GM23248 (cell line): ENCODE results near the gene PHACTR2. TPM values are rescaled to one million over a fixed set of nuclear protein-coding genes. Genes with fewer than 3 reads are reported as not detected.
A peak's percentile ranks its signal among the peaks of the same experiment; 100 is the strongest.
"Not testable (repeated sequence)": the region's sequence is repeated elsewhere in the genome, so short reads cannot be mapped to it uniquely, and the experiment has no call there.

Experiments
- DNase-seq: peaks from one replicate; pipeline ENCODE4 v3.0.0-alpha.2; 2015
- H2AFZ ChIP-seq: fragments of 200-600 bp; sonication (generic); 2 replicates; pipeline ENCODE4 v1.6.1; 2016; ENCODE audit warnings: antibody characterized with exemption
- H3F3A ChIP-seq: fragments of 200-600 bp; sonication (generic); 2 replicates; pipeline ENCODE4 v1.6.1; 2016; ENCODE audit warnings: mild to moderate bottlenecking, antibody characterized with exemption, mixed run types; ENCODE audit not compliant: insufficient read depth
- H3K27ac ChIP-seq: fragments of 200-600 bp; sonication (generic); 2 replicates; pipeline ENCODE4 v1.5.1; 2016; ENCODE audit warnings: mild to moderate bottlenecking
- H3K27me3 ChIP-seq: fragments of 200-600 bp; sonication (generic); replicated peaks from 2 replicates; pipeline ENCODE4 v1.6.1; 2016; ENCODE audit warnings: mild to moderate bottlenecking; ENCODE audit not compliant: insufficient read depth
- H3K36me3 ChIP-seq: fragments of 200-600 bp; sonication (generic); 2 replicates; pipeline ENCODE4 v1.6.1; 2016; ENCODE audit warnings: low read depth, mild to moderate bottlenecking
- H3K4me1 ChIP-seq: fragments of 200-600 bp; sonication (generic); 2 replicates; pipeline ENCODE4 v1.6.1; 2016; ENCODE audit warnings: mild to moderate bottlenecking; ENCODE audit not compliant: insufficient read depth
- H3K4me2 ChIP-seq: fragments of 200-600 bp; sonication (generic); one replicate; pipeline ENCODE4 v1.6.1; 2016; ENCODE audit warnings: mild to moderate bottlenecking; ENCODE audit not compliant: unreplicated experiment
- H3K4me3 ChIP-seq: fragments of 200-600 bp; sonication (generic); 2 replicates; pipeline ENCODE4 v1.5.1; 2016; ENCODE audit warnings: mild to moderate bottlenecking
- H3K79me2 ChIP-seq: fragments of 200-600 bp; sonication (generic); 2 replicates; pipeline ENCODE4 v1.6.1; 2016; ENCODE audit warnings: mild to moderate bottlenecking; ENCODE audit not compliant: insufficient read depth
- H3K9ac ChIP-seq: fragments of 200-600 bp; sonication (generic); 2 replicates; pipeline ENCODE4 v1.6.1; 2016; ENCODE audit warnings: mild to moderate bottlenecking
- H3K9me2 ChIP-seq: fragments of 200-600 bp; sonication (generic); 2 replicates; pipeline ENCODE4 v1.6.1; 2016; ENCODE audit warnings: mixed run types, mild to moderate bottlenecking, moderate library complexity; ENCODE audit not compliant: insufficient read depth
- H3K9me3 ChIP-seq: fragments of 200-600 bp; sonication (generic); one replicate; pipeline ENCODE4 v1.6.1; 2017; ENCODE audit warnings: low read depth
- H4K20me1 ChIP-seq: fragments of 200-600 bp; sonication (generic); 2 replicates; pipeline ENCODE4 v1.6.0; 2016; ENCODE audit not compliant: insufficient read depth
- EZH2 ChIP-seq: fragments of 200-600 bp; sonication (generic); IDR thresholded peaks from 2 replicates; pipeline ENCODE4 v1.6.1; 2018; ENCODE audit warnings: antibody characterized with exemption, mild to moderate bottlenecking; ENCODE audit not compliant: insufficient read depth, poor library complexity, severe bottlenecking
- EZH2phosphoT487 ChIP-seq: fragments of 200-600 bp; sonication (generic); IDR thresholded peaks from 2 replicates; pipeline ENCODE4 v1.6.1; 2018; ENCODE audit warnings: antibody characterized with exemption, moderate library complexity, mild to moderate bottlenecking, low read depth; ENCODE audit not compliant: insufficient read depth
- WGBS, 2 experiments: methylation state at CpG; one replicate each; pipeline ENCODE4 v1.1.6; 2015 to 2017; ENCODE audit warnings: low lambda C conversion rate in 2 of 2, low coverage in 1 of 2; ENCODE audit errors: missing lambda C conversion rate in 2 of 2; 5-methylcytosine and 5-hydroxymethylcytosine counted together
- in situ Hi-C: fragments of 300-500 bp; cut with MboI; formaldehyde crosslinking; loops from 2 replicates; pipeline ENCODE4 v1.15.0; 2020
- polyA plus RNA-seq: library from polyadenylated mRNA; unstranded; fragments of >200 nt; fragmentation: Nextera tagmentation; extraction: Ambion mirVana; gene quantifications from 2 replicates; pipeline ENCODE4 v1.2.1, GENCODE V29; 2016
- total RNA-seq: library from RNA; depleted of rRNA; stranded (reverse); fragments of >200 nt; shearing (Covaris generic); gene quantifications from 2 replicates; pipeline ENCODE4 v1.2.3, GENCODE V29; 2014

Gene PHACTR2
- total and polyA plus RNA-seq, 2 experiments from 2014 or later: 39.0 to 39.4 TPM

DNA sequence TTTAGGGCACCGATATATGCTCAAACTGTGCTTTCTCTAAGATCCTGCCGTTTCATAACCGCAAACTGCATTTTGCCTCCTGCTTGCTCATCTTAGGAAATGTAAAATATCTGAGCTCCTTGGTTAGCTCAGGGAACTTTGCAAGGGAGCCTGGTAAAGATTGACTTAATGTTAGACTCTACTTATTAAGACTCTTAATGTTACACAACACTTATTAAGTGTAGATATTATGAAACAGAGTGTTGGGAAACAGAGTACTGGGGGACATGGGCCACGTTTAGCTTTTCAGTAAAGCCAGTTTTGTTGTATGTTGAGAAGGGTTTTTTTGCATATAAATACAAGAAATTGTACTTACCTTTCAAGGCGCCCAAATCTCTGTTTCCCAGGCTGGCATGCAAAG, 167.3 kb downstream of the PHACTR2 start:
- Histone ChIP-seq H3K79me2 (peaks cover 69% of the 10 kb centered on the region), H3K4me2 (no peak overlapping the region), H3K36me3 (peaks cover 48% of the 10 kb centered on the region), H3K4me3 (no peak overlapping the region), H3K27ac (no peak overlapping the region), H3K27me3 (no peaks in the 10 kb centered on the region), H3K9ac (peak overlapping the region; percentile 99), H3K9me3 (no peaks in the 10 kb centered on the region), H2AFZ (no peak overlapping the region), H4K20me1 (no peaks in the 10 kb centered on the region), H3F3A (no peaks in the 10 kb centered on the region), H3K4me1 (0 out of 2 replicates have a peak, but pooled peaks cover 10% of the 10 kb centered on the region), H3K9me2 (no peaks in the 10 kb centered on the region)
- in situ Hi-C loops: loop anchor here (10.0 kb wide), 1 partner anchor 270 kb away; no protein-coding TSS in a partner anchor
- TF ChIP-seq EZH2phosphoT487 (no peak), EZH2 (no peak)
- DNase-seq: no peak
- WGBS, 2 experiments: 84 to 87% methylated on average over 5 of the region's 5 CpGs

DNA sequence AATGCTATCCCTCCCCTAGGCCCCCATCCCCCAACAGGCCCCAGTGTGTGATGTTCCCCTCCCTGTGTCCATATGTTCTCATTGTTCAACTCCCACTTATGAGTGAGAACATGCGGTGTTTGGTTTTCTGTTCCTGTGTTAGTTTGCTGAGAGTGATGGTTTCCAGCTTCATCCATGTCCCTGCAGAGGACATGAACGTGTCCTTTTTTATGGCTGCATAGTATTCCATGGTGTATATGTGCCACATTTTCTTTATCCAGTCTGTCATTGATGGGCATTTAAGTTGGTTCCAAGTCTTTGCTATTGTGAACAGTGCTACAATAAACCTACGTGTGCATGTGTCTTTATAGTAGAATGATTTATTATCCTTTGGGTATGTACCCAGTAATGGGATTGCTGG, 173.9 kb downstream of the PHACTR2 start:
- H3K9me3 ChIP-seq, H3K27me3 ChIP-seq, H2AFZ ChIP-seq, H4K20me1 ChIP-seq, H3K9ac ChIP-seq, H3K4me3 ChIP-seq, H3K4me2 ChIP-seq, H3K27ac ChIP-seq, H3F3A ChIP-seq, DNase-seq, H3K9me2 ChIP-seq, H3K4me1 ChIP-seq, in situ Hi-C loops: not testable (repeated sequence)
- H3K79me2 ChIP-seq: peaks cover 97% of the 10 kb centered on the region
- peaks cover 81% of the 10 kb centered on the region for H3K36me3 ChIP-seq
- 94 to 97% methylated on average over 3 of the region's 3 CpGs for WGBS, 2 experiments

GRCh38 chr6:143855057-143855456, 177.3 kb downstream of the PHACTR2 start:
- H3K4me3 ChIP-seq, H3K9me2 ChIP-seq, H3K27ac ChIP-seq, H4K20me1 ChIP-seq, DNase-seq, H3F3A ChIP-seq, H3K27me3 ChIP-seq, in situ Hi-C loops, H3K9ac ChIP-seq, H2AFZ ChIP-seq, H3K4me2 ChIP-seq, H3K9me3 ChIP-seq, H3K4me1 ChIP-seq: not testable (repeated sequence)
- peaks cover 74% of the 10 kb centered on the region for H3K79me2 ChIP-seq
- 100% methylated on average over 1 of the region's 1 CpG for WGBS, 2 experiments
- peaks cover 82% of the 10 kb centered on the region for H3K36me3 ChIP-seq

DNA sequence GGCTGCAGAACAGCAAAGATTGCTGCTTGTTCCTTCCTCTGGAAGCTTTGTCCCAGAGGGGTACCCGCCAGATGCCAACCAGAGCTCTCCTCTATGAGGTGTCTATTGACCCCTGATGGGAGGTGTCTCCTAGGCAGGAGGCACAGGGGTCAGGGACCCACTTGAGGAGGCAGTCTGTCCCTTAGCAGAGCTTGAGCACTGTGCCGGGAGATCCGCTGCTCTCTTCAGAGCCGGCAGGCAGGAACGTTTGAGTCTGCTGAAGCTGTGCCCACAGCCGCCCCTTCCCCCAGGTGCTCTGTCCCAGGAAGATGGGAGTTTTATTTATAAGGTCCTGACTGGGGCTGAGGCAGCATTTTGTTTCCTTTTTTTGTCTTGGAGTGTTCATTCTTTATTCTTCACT, 179.0 kb downstream of the PHACTR2 start:
- H2AFZ ChIP-seq, DNase-seq, H3K4me2 ChIP-seq, H3K9me2 ChIP-seq, H3K9ac ChIP-seq, H3K27me3 ChIP-seq, H3K9me3 ChIP-seq, in situ Hi-C loops, H3K4me3 ChIP-seq, H3K4me1 ChIP-seq, H3K27ac ChIP-seq, H3F3A ChIP-seq, H4K20me1 ChIP-seq: not testable (repeated sequence)
- WGBS, 2 experiments: 98 to 99% methylated on average over 6 of the region's 6 CpGs
- Histone ChIP-seq H3K36me3 (peaks cover 82% of the 10 kb centered on the region), H3K79me2 (peaks cover 57% of the 10 kb centered on the region)

- Histone ChIP-seq H3K9me3 (no peaks in the 10 kb centered on the region), H3K27ac (no peak overlapping the region), H3K4me2 (no peak overlapping the region), H3K9ac (no peak overlapping the region), H3K9me2 (no peaks in the 10 kb centered on the region), H3K79me2 (peaks cover 48% of the 10 kb centered on the region), H3K36me3 (peaks cover 82% of the 10 kb centered on the region), H3F3A (no peaks in the 10 kb centered on the region), H3K27me3 (no peaks in the 10 kb centered on the region), H3K4me1 (no peaks in the 10 kb centered on the region), H2AFZ (no peak overlapping the region), H4K20me1 (no peaks in the 10 kb centered on the region), H3K4me3 (no peak overlapping the region)
- no peak for DNase-seq
- in situ Hi-C loops: no loop called here
- TF ChIP-seq EZH2 (no peak), EZH2phosphoT487 (no peak)
- WGBS, 2 experiments: 97 to 99% methylated on average over 5 of the region's 5 CpGs
Observed at GRCh38 chr6:143857651-143858050, 179.9 kb downstream of the PHACTR2 start.
